Upper lobe of left lung (tissue), 4 donors: ENCODE results near the gene RIMBP2.

Experiments used
- EP300 ChIP-seq, 4 donors: sonication (generic); formaldehyde crosslinking; IDR thresholded peaks; one replicate each; pipeline ENCODE4 v1.5.1; 2017; ENCODE audit warnings: antibody characterized with exemption in 4 of 4, control low read depth in 2 of 4
- POLR2A ChIP-seq, 4 donors: fragments of 450-650 bp; IDR thresholded peaks; one replicate each; pipeline ENCODE4 v1.5.1; 2016 to 2017; ENCODE audit warnings: antibody characterized with exemption in 4 of 4, mild to moderate bottlenecking in 2 of 4
- POLR2AphosphoS5 ChIP-seq, 2 donors: sonication (generic); formaldehyde crosslinking; IDR thresholded peaks; one replicate each; pipeline ENCODE4 v1.5.1; 2017; ENCODE audit warnings: antibody characterized with exemption in 2 of 2
- TF ChIP-seq, protein P1 (sequence below), 6 experiments: fragments of 450-650 bp in 4 of 6; fragments of 200-600 bp in 2 of 6; sonication (generic) in 2 of 6; IDR thresholded peaks; one replicate each; pipeline ENCODE4 v1.5.1; 2016 to 2019; ENCODE audit warnings: antibody characterized with exemption in 6 of 6

DNA sequence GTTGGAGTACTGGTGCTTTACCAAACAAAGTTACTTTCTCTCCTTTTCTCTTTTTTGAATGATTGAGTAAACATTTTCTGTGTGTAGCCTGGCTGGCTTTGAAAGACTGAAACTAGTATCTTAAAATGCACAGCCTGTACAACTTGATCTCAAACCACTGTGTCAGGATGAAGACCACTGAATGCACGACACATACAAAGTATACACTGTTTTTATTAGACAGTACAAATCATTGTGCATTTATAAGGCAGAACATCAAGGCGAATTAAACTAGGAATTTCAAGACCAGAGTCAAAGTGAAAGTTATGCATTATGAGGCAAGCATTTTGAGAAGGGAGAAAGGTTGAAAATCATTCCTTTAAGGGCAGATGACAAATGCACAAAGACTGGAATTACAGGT, 319.4 kb downstream of the RIMBP2 start:
- TF ChIP-seq, protein P1, sequence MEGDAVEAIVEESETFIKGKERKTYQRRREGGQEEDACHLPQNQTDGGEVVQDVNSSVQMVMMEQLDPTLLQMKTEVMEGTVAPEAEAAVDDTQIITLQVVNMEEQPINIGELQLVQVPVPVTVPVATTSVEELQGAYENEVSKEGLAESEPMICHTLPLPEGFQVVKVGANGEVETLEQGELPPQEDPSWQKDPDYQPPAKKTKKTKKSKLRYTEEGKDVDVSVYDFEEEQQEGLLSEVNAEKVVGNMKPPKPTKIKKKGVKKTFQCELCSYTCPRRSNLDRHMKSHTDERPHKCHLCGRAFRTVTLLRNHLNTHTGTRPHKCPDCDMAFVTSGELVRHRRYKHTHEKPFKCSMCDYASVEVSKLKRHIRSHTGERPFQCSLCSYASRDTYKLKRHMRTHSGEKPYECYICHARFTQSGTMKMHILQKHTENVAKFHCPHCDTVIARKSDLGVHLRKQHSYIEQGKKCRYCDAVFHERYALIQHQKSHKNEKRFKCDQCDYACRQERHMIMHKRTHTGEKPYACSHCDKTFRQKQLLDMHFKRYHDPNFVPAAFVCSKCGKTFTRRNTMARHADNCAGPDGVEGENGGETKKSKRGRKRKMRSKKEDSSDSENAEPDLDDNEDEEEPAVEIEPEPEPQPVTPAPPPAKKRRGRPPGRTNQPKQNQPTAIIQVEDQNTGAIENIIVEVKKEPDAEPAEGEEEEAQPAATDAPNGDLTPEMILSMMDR (IDR thresholded peaks at IDR 0.05) = no peak
- TF ChIP-seq POLR2AphosphoS5 (IDR thresholded peaks at IDR 0.05) = no peak
- no peak for TF ChIP-seq EP300 (IDR thresholded peaks at IDR 0.05)
- no peak for TF ChIP-seq POLR2A (IDR thresholded peaks at IDR 0.05)
